ENCODE measurements around the gene SELE. TPM values are rescaled to one million over a fixed set of nuclear protein-coding genes. Genes with fewer than 3 reads are reported as not detected.
A peak's percentile ranks its signal among the peaks of the same experiment; 100 is the strongest.

The SELE gene
- total RNA-seq, 4 donors from 2014 or later: 0.09 to 0.20 TPM; not detected in 2

- peak within 1 kb of the TSS in 3 of 4 donors; percentile 22 to 49 (median 30) for H3K4me3 ChIP-seq
- DNase-seq (peak; percentile 21 to 23), ATAC-seq (peak; percentile 70 to 83)
- in situ Hi-C loops (cut with MboI; ENCODE audit: low sequenced_read_pairs in 4 of 4) (no loop called here), intact Hi-C loops (cut with DNase I; ENCODE audit: low total_unique reads) (loop anchor here (5.0 kb wide), 2 partner anchors 109 to 159 kb away; no protein-coding TSS in a partner anchor)
- no peaks in the 10 kb centered on the region for H3K4me1 ChIP-seq
- H3K27ac ChIP-seq: no peak within 1 kb of the TSS
- no peaks in the 10 kb centered on the region for H3K27me3 ChIP-seq
- no peak for TF ChIP-seq POLR2A (IDR thresholded peaks at IDR 0.05)
- peak; percentile 18 to 68 (median 64) for TF ChIP-seq CTCF (IDR thresholded peaks at IDR 0.05 in 4 of 5, conservative IDR thresholded peaks at IDR 0.05 in 1 of 5)
- no peaks in the 10 kb centered on the region for H3K9me3 ChIP-seq
- no peaks in the 10 kb centered on the region for H3K36me3 ChIP-seq
Observed at GRCh38 chr1:169711469-169712308, 22.2 kb downstream of the SELE start, which contains the start of gene SELL. SELL (minus strand) TSS chr1:169711620; CDS start chr1:169711498, 122 bp downstream.

DNA sequence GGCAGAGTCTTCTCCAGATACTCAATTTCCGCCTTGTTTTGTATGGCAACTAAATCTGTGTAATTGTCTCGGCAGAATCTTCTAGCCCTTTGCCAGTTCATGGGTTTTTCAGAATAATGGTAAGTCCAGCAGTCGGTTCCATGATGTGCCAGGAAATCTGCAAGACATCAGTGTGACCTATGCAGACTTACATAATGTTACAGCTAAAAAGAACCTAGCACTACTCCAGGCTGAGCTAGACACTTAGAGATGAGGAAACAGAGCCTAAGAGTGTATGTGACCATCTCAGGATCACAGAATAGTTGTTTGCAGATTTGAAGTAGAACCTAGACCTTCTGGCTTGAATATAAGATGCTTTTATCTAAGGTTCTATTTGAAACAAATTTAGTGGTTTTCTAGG, 25.2 kb downstream of the SELE start:
- ATAC-seq: no peak
- H3K36me3 ChIP-seq: no peaks in the 10 kb centered on the region
- TF ChIP-seq POLR2A (IDR thresholded peaks at IDR 0.05) (no peak), CTCF (IDR thresholded peaks at IDR 0.05 in 4 of 5, conservative IDR thresholded peaks at IDR 0.05 in 1 of 5) (no peak)
- no peak for DNase-seq
- no peaks in the 10 kb centered on the region for H3K27me3 ChIP-seq
- no peaks in the 10 kb centered on the region for H3K4me1 ChIP-seq
- no peaks in the 10 kb centered on the region for H3K9me3 ChIP-seq
- no peak overlapping the region for H3K4me3 ChIP-seq
- no peak overlapping the region for H3K27ac ChIP-seq
- in situ Hi-C loops (cut with MboI; ENCODE audit: low sequenced_read_pairs in 4 of 4): no loop called here
- intact Hi-C loops (cut with DNase I; ENCODE audit: low total_unique reads): no loop called here

- H3K4me1 ChIP-seq: no peaks in the 10 kb centered on the region
- ATAC-seq: no peak
- in situ Hi-C loops (cut with MboI; ENCODE audit: low sequenced_read_pairs in 4 of 4) (no loop called here), intact Hi-C loops (cut with DNase I; ENCODE audit: low total_unique reads) (no loop called here)
- TF ChIP-seq POLR2A (IDR thresholded peaks at IDR 0.05) (no peak), CTCF (IDR thresholded peaks at IDR 0.05 in 4 of 5, conservative IDR thresholded peaks at IDR 0.05 in 1 of 5) (no peak)
- H3K36me3 ChIP-seq: no peaks in the 10 kb centered on the region
- H3K27ac ChIP-seq: no peak overlapping the region
- DNase-seq: no peak
- H3K4me3 ChIP-seq: no peak overlapping the region
- H3K9me3 ChIP-seq: no peaks in the 10 kb centered on the region
- no peaks in the 10 kb centered on the region for H3K27me3 ChIP-seq
Observed at GRCh38 chr1:169707912-169708604, 25.8 kb downstream of the SELE start.

DNA sequence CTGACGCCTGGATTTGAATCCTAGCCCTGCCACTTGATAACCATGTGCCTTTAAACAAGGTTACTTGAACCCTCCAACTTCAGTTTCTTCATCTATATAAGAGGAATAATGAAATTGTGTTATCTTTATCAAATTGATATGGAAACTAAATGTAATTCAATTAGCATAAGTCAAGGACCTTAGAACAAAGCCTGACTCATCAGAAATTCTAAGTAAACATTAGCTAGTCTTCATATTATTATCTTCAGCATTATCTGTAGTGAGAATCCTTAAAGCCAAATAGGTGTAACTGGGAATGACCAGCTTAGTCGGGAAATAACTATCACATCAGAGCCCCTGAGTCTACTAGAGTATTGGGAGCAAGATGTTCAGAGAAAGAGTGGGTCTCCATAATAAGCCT, 29.1 kb downstream of the SELE start:
- H3K27ac ChIP-seq: no peak overlapping the region
- no peak overlapping the region for H3K4me3 ChIP-seq
- ATAC-seq (no peak), DNase-seq (no peak)
- in situ Hi-C loops (cut with MboI; ENCODE audit: low sequenced_read_pairs in 4 of 4) (no loop called here), intact Hi-C loops (cut with DNase I; ENCODE audit: low total_unique reads) (no loop called here)
- no peaks in the 10 kb centered on the region for H3K36me3 ChIP-seq
- H3K4me1 ChIP-seq: no peaks in the 10 kb centered on the region
- TF ChIP-seq POLR2A (IDR thresholded peaks at IDR 0.05) (no peak), CTCF (IDR thresholded peaks at IDR 0.05 in 4 of 5, conservative IDR thresholded peaks at IDR 0.05 in 1 of 5) (no peak)
- no peaks in the 10 kb centered on the region for H3K9me3 ChIP-seq
- no peaks in the 10 kb centered on the region for H3K27me3 ChIP-seq
